GM19468 (cell line): Measurements from ENCODE around the gene HDAC1.
"Not testable (repeated sequence)": the region's sequence is repeated elsewhere in the genome, so short reads cannot be mapped to it uniquely, and the experiment has no call there.

Experiments used
- ATAC-seq: cut with Tn5 transposase; IDR thresholded peaks from one replicate; pipeline ENCODE4 v1.9.1; 2021; ENCODE audit warnings: mild to moderate bottlenecking, moderate library complexity, moderate number of reproducible peaks; ENCODE audit not compliant: unreplicated experiment; ENCODE audit errors: extremely low read depth

Gene HDAC1

GRCh38 chr1:32273391-32274208 lies 18.3 kb upstream of the HDAC1 start:
- no peak for ATAC-seq

GRCh38 chr1:32274646-32275340 lies 17.1 kb upstream of the HDAC1 start:
- no peak for ATAC-seq

GRCh38 chr1:32275424-32275823 lies 16.5 kb upstream of the HDAC1 start:
- ATAC-seq = no peak

GRCh38 chr1:32276032-32276782 lies 15.7 kb upstream of the HDAC1 start:
- no peak for ATAC-seq

GRCh38 chr1:32284777-32285176 lies 7.1 kb upstream of the HDAC1 start:
- not testable (repeated sequence) for ATAC-seq

- no peak for ATAC-seq
Observed at GRCh38 chr1:32285658-32286057, 6.2 kb upstream of the HDAC1 start.

GRCh38 chr1:32286763-32287162 lies 5.1 kb upstream of the HDAC1 start:
- ATAC-seq = no peak

- no peak for ATAC-seq
Observed at GRCh38 chr1:32289256-32289655, 2.6 kb upstream of the HDAC1 start.

GRCh38 chr1:32291145-32291707 lies 657 bp upstream of the HDAC1 start:
- ATAC-seq = no peak

- not testable (repeated sequence) for ATAC-seq
Observed at GRCh38 chr1:32298211-32298610, 6.3 kb downstream of the HDAC1 start.

- ATAC-seq = no peak
Observed at GRCh38 chr1:32299327-32299726, 7.4 kb downstream of the HDAC1 start.

- ATAC-seq = no peak
Observed at GRCh38 chr1:32303358-32303757, 11.5 kb downstream of the HDAC1 start.

- ATAC-seq = no peak
Observed at GRCh38 chr1:32303997-32304622, 12.2 kb downstream of the HDAC1 start.

- no peak for ATAC-seq
Observed at GRCh38 chr1:32305310-32305709, 13.4 kb downstream of the HDAC1 start.

GRCh38 chr1:32307324-32307723 lies 15.4 kb downstream of the HDAC1 start:
- ATAC-seq = no peak

GRCh38 chr1:32309960-32310359 lies 18.1 kb downstream of the HDAC1 start:
- ATAC-seq = no peak

GRCh38 chr1:32311709-32312393 lies 20.0 kb downstream of the HDAC1 start:
- no peak for ATAC-seq

- ATAC-seq = no peak
Observed at GRCh38 chr1:32316903-32317277, 25.0 kb downstream of the HDAC1 start.

- no peak for ATAC-seq
Observed at GRCh38 chr1:32318127-32318869, 26.4 kb downstream of the HDAC1 start.
